Ishikawa (cell line): ENCODE data around the gene UPF3B.

Source experiments
- CEBPB ChIP-seq: IDR thresholded peaks from 2 replicates; pipeline ENCODE4 v1.6.1; 2012
- CREB1 ChIP-seq: IDR thresholded peaks from 2 replicates; pipeline ENCODE4 v1.6.1; 2012; ENCODE audit warnings: low read depth
- EGR1 ChIP-seq: IDR thresholded peaks from 2 replicates; pipeline ENCODE4 v1.6.1; 2012
- EP300 ChIP-seq: IDR thresholded peaks from 2 replicates; pipeline ENCODE4 v1.6.1; 2012; ENCODE audit warnings: borderline replicate concordance
- FOXM1 ChIP-seq: IDR thresholded peaks from 2 replicates; pipeline ENCODE4 v1.6.1; 2012; ENCODE audit warnings: low read depth, borderline replicate concordance
- MAX ChIP-seq: IDR thresholded peaks from 2 replicates; pipeline ENCODE4 v1.6.1; 2012
- NFIC ChIP-seq: IDR thresholded peaks from 2 replicates; pipeline ENCODE4 v1.6.1; 2012
- RAD21 ChIP-seq: IDR thresholded peaks from 2 replicates; pipeline ENCODE4 v1.6.1; 2012; ENCODE audit warnings: low read depth
- REST ChIP-seq: IDR thresholded peaks from 2 replicates; pipeline ENCODE4 v1.6.1; 2012; ENCODE audit warnings: low read depth, mild to moderate bottlenecking
- TAF1 ChIP-seq: IDR thresholded peaks from 2 replicates; pipeline ENCODE4 v1.6.1; 2012; ENCODE audit warnings: low read depth, mild to moderate bottlenecking
- TCF12 ChIP-seq: IDR thresholded peaks from 2 replicates; pipeline ENCODE4 v1.6.1; 2012; ENCODE audit warnings: low read depth
- TEAD4 ChIP-seq: IDR thresholded peaks from 2 replicates; pipeline ENCODE4 v1.6.1; 2012
- YY1 ChIP-seq: IDR thresholded peaks from 2 replicates; pipeline ENCODE4 v1.6.1; 2012; ENCODE audit warnings: low read depth
- ZBTB7A ChIP-seq: IDR thresholded peaks from 2 replicates; pipeline ENCODE4 v1.6.1; 2012; ENCODE audit warnings: low read depth
- TF ChIP-seq, protein P1 (sequence below): IDR thresholded peaks from 2 replicates; pipeline ENCODE4 v1.6.1; 2012

Gene UPF3B

DNA sequence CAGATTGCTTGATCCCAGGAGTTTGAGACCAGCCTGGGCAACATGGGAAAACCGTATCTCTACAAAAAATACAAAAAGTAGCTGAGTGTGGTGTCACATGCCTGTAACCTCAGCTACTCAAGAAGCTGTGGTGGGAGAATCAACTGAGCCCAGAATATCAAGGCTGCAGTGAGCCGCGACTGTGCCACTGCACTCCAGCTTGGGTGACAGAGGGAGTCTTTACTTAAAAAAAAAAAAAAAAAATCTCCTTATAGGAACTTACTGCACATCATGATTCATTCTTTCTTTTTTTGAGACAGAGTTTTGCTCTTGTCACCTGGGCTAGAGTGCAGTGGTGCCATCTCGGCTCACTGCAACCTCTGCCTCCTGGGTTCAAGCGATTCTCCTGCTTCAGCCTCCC lies 24.3 kb downstream of the UPF3B start:
- TF ChIP-seq RAD21 (no peak), FOXM1 (no peak)

DNA sequence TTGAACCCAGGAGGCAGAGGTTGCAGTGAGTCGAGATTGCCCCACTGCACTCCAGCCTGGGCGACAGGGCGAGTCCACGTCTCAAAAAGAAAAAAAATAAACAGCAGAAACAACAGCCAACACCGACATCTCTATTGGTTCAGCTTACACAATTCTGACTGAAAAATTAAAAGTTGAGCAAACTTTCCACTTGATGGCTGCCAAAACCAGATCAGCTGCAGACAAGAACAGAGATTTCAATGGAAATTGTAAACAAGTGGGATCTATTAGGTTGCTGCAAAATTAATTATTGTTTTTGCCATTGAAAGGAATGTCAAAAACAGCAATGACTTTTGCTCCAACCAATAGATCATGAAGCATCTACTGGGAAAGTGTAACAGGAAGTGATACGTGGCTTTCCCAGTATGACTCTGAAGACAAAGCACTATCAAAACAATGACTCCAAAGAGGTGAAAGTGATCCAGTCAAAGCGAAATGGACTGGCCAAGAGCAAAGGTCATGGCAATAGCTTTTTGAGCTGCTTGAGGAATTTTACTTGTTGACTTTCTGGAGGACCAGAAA lies 26.3 kb downstream of the UPF3B start:
- TF ChIP-seq TEAD4 = no peak
- no peak for TF ChIP-seq EP300
- TF ChIP-seq, protein P1, sequence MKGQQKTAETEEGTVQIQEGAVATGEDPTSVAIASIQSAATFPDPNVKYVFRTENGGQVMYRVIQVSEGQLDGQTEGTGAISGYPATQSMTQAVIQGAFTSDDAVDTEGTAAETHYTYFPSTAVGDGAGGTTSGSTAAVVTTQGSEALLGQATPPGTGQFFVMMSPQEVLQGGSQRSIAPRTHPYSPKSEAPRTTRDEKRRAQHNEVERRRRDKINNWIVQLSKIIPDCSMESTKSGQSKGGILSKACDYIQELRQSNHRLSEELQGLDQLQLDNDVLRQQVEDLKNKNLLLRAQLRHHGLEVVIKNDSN = no peak
- TF ChIP-seq REST = no peak
- no peak for TF ChIP-seq CEBPB
- TF ChIP-seq ZBTB7A = no peak
- TF ChIP-seq CREB1 = no peak
- TF ChIP-seq TCF12 = no peak
- TF ChIP-seq TAF1 = no peak
- no peak for TF ChIP-seq FOXM1
- no peak for TF ChIP-seq YY1
- no peak for TF ChIP-seq RAD21
- no peak for TF ChIP-seq MAX
- no peak for TF ChIP-seq NFIC
- no peak for TF ChIP-seq EGR1

GRCh38 chrX:119817130-119817690 lies 35.6 kb downstream of the UPF3B start:
- no peak for TF ChIP-seq TEAD4
- no peak for TF ChIP-seq FOXM1
- no peak for TF ChIP-seq CEBPB
- no peak for TF ChIP-seq TCF12
- TF ChIP-seq TAF1 = no peak
- TF ChIP-seq REST = no peak
- TF ChIP-seq ZBTB7A = no peak
- TF ChIP-seq RAD21 = no peak
- TF ChIP-seq EP300 = no peak
- TF ChIP-seq NFIC = no peak
- TF ChIP-seq YY1 = no peak
- no peak for TF ChIP-seq EGR1
- TF ChIP-seq, protein P1 = no peak
- no peak for TF ChIP-seq MAX
- no peak for TF ChIP-seq CREB1

GRCh38 chrX:119816300-119816699 lies 36.5 kb downstream of the UPF3B start:
- TF ChIP-seq ZBTB7A (no peak), EP300 (no peak), CREB1 (no peak), EGR1 (no peak), NFIC (no peak), CEBPB (no peak), YY1 (no peak), TCF12 (no peak), TAF1 (no peak), REST (no peak), TEAD4 (no peak), FOXM1 (no peak), RAD21 (no peak), MAX (no peak)
- TF ChIP-seq, protein P1 = no peak
